GM18498 (cell line): ENCODE data around the gene RAB15.

Source experiments
- ATAC-seq: cut with Tn5 transposase; IDR thresholded peaks from one replicate; pipeline ENCODE4 v1.9.1; 2021; ENCODE audit warnings: mild to moderate bottlenecking, moderate library complexity; ENCODE audit not compliant: unreplicated experiment

RAB15 gene

DNA sequence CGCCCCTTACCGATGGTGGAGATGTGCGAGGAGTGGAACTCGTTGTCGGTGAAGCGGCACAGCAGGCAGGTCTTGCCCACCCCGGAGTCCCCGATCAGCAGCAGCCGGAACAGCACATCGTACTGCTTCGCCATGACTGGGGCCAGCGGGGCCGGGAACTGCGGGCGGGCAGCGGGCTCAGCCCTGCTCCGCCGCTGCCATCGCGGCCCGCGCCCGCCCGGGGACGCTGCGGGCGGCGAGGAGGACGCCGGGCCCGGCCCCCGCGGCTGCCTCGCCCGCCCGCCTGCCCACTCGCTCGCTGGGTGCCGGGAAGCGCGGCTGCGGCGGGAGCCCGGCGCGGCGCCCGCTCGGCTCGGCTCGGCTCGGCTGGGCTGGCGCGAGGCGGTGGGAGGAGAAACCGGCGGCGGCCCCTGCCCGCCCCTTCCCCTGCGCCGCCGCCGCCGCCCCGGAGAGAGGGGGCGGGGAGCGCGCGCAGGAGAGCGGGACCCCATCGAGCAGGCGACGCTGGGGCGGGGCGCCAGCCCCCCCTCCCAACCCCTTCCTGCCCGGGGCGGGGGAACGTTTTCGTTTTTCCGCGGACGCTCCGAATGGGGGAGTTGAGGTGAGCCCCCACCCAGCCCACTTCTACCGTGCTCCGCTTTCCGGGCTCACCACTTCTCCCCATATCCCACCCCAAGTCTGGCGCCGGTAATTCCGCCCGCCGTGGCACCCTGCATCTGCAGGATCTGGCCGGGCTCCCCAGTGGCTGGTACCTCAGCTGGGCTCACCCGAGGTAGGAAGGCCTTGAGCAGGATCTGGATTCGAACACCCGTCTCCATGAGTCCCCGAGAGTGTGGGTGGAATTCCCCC is at the start of gene RAB15:
TSS of gene RAB15 (minus strand) at position 394 of the 849 bp plus-strand sequence. CDS start at position 134, 260 bp downstream.
- peak; percentile 56 for ATAC-seq

DNA sequence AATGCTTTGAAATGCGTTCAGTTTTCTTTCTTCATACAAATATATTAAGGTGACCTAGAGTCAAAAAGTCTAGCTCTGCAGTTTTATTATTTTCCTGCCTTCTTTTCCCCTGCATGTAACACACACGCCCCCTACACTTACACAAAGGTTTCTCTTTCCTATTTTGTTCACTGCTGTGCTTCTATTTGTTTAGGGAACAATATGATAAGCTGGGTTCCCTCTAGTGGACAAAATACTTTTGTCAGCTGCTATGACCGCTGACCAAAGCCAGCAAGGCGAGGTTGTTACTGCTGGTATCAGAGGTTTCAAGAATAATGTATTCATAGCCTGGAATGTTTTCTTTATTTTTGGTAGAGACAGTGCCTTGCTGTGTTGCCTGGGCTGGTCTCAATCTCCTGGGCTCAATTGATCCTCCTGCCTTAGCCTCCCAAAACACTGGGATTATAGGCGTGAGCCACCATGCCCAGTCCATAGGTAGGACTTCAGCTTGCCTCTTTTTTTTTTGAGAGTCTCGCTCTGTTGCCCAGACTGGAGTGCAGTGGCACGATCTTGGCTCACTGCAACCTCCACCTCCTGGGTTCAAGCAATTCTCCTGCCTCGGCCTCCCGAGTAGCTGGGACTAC is 47.9 kb upstream of the RAB15 start:
- peak; percentile 66 for ATAC-seq

DNA sequence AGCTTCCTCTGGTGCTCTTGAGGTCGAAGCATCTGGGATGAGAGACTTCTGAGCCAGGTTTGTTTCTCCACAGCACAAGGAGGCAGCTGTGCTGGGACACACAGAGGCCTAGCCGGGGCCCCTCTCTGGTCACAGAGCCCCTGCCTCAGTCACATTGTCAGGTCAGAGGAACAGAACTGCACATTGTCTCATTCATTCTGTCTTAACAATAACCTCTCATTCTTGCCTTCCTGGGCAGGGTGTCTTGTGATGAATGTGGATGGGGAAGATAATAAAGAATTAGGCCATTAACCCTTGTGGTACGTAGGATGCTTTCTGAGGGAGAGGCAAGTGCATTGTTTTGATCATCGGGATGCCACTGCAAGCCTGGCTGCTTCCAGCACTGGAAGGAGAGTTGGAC is 44.3 kb upstream of the RAB15 start:
- ATAC-seq = no peak

- ATAC-seq = no peak
Measured at GRCh38 chr14:65015391-65015790, 43.3 kb upstream of the RAB15 start.

DNA sequence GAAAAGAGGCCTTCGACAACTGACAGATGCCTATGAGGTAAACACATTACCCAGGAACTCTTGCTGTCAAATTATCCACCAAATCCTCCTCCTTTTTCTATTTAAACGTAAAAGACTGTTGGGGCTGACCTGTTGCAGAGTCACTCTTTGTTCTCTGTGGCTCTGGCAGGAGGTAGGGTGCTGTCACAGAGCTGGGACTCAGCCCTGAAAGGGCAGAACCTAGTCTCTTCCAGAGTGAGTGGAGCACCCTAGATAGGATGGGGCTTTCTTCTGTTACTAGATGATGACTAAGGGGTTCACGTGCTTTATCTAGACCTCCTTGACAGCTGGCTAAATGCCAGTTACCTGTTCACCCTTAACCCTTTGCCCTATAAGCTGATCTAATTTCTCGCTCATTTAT is 40.2 kb upstream of the RAB15 start:
- ATAC-seq = no peak

GRCh38 chr14:65011538-65011937 is 39.4 kb upstream of the RAB15 start:
- ATAC-seq = no peak

- ATAC-seq = no peak
Measured at GRCh38 chr14:65010211-65010931, 38.2 kb upstream of the RAB15 start.

GRCh38 chr14:65007202-65007601 is 35.1 kb upstream of the RAB15 start:
- ATAC-seq = no peak

DNA sequence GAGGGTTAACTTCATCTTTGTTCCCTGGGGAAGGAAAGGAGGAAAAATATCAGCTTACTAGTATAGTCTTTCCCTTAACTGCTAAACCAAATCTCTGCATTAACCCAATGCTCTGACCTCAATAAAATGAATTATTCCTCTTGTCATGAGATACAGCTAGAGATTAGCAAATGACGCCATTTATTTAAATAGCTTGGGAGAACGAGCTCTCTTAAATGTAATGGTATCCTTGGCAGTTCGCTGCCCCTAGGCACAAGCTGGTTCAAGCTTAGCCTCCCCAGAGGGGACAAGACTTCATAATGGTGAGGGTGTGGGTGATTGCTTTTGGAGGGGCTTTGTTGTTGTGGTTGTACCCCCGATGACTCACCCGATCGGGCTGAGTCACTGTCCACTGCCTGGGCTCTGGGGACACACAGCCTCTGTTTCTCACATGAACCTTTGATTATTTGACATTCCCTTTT is 34.2 kb upstream of the RAB15 start:
- ATAC-seq = no peak

GRCh38 chr14:65003394-65003793 is 31.3 kb upstream of the RAB15 start:
- ATAC-seq = no peak

DNA sequence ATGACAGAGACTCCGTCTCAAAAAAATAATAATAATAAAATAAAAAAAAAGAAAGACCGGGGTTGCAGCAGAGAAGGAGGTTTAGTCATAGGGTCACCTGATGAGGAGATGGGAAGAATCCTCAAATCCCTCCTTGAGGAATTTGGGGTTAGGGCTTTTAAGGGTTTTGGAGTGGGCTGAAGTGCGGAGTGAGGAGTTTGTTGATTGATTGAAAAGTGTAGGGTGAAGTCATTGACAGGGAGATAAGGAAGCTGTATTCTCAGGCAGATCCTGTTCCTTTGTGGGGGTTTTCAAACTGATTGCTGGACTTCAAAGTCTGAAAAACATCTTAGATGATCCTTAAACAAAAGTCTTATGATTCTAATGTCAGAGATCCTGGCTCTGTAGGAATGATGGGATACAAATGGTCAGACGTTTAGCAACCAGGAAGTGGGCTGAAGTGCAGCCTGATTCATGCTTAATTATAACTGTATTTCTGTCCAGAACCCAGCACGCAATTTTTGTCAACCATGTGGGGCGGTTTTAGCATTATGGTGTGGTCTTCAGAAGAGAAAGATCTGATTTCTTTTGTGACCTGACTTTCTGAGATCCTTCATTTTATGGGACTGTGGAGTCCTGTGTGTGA is 30.6 kb upstream of the RAB15 start:
- no peak for ATAC-seq

DNA sequence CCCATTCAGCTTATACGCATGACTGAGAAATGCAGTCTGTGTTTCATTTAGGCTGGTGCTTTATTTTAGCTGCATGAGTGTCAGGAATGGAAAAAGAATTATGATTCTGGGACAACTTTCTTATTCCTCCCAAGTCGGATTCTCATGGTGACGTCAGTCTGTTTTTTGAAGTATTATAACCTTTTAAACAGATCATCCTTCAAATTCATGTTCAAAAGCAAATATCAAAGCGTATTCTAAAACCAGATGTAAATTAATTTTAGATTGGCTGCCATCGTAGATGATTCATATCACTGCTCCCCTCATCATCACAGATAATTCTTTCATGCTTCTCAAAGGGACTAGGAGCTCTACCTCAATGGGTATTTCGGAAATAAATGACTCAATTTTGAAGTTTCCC is 29.6 kb upstream of the RAB15 start:
- ATAC-seq = no peak

DNA sequence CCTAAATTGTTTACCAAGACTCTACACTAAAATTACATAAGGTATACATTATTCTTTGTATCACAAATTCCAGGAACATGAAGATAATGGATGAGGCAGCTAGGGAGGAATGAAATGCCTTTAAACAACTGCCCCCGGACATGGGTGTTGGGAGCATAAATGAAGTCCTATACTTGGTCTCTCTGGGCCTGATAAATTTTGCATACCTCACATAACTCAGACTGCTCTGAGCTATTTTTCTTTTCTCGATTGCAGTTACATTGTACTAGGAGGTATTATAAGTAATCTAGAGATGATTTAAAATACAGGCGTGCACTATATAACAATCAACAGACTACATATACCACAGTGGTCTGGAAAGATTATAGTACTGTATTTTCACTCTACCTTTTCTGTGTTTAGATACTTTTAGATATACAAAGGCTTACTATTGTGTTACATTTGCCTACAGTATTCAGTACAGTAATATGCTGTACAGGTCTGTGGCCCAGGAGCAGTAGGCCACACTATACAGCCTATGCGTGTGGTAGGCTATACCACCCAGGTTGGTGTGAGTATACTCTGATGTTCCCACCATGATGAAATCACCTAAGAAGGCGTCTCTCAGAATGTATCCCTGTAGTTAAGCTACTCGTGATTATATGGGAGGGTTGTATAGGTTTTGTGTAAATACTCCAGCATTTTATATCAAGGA is 28.9 kb upstream of the RAB15 start:
- ATAC-seq = no peak

GRCh38 chr14:64998455-64998931 is 26.4 kb upstream of the RAB15 start:
- ATAC-seq = no peak

DNA sequence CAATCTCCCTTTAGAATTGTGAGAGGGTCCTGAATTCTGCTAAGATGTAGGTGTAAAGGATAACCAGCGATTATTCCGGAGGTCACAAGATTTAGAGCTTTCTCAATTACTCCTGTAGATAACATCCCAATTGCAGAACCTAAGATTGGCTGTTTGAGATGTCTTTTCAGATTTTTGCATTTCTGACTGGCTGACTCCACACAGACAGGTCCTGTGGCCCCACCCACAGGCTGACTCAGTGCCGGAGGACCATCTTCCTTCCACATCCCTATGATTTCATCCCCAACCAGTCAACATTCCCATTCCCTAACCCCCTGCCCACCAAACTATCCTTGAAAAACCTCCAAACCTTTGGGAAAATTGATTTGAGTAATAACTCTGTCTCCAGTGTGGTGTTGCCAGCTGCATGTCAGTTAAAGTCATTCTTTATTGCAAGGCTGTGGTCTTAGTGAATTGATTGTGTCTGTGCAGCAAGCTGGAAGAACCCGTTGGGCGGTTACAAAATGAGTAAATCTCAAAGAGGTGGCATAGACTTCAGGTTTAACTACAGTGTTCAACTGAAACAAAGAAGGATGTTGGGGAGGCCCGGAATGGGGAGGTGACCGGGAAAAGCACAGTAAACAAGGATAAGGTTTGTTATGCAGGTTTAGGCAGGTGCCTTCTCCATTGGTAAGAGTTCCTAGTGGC is 25.1 kb upstream of the RAB15 start:
- ATAC-seq = no peak

DNA sequence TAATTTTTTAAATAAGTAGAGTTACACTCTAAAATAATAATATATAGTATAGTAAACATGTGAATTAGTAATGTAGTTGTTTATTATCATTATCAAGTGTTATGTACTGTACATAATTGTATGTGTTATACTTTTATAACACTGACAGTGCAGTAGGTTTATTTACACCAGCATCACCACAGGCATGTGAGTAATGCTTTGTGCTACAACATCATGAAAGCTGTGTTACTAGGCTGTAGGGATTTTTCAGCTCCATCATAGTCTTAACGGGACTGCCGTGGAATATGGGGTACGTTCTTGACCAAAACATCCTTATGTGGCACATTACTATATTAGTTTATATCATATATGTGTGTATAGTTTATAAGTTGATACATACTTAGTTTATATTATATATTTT is 23.2 kb upstream of the RAB15 start:
- no peak for ATAC-seq

GRCh38 chr14:64994540-64994939 is 22.4 kb upstream of the RAB15 start:
- no peak for ATAC-seq

- ATAC-seq = no peak
Measured at GRCh38 chr14:64993266-64993930, 21.3 kb upstream of the RAB15 start.

DNA sequence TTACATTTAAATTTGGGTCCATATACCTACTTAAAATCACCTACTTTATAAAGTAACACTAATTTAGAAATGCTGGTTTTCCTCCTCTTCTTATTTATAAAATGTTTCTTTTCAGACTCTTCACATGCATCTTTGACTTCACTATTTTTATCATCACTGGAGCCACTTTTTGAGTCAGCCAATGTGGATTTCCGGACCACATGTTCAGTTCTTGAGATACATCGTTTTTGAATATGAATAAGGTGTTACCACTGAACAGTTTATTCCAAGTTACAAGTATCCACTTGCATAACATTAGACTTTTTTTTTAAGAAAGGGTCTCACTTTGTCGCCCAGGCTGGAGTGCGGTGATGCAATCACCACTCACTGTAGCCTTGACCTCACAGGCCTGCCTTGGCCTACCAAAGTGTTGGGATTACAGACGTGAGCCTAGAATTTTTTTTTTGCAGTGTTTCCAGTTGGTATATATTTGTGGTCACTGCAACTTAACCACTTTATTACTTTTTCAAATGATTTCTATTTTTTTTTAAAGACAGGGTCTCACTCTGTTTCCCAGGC is 20.3 kb upstream of the RAB15 start:
- ATAC-seq = no peak
